NOMO-1 treated with dmso at 0.1 percent for 144 hours (cell line): ENCODE measurements around the gene RBM44.
"Not testable (repeated sequence)": the region's sequence is repeated elsewhere in the genome, so short reads cannot be mapped to it uniquely, and the experiment has no call there.

Experiments used
- DNase-seq: peaks from one replicate; lab custom pipeline; 2025; ENCODE audit not compliant: unreplicated experiment; lab: John Stamatoyannopoulos, UW

The RBM44 gene

DNA sequence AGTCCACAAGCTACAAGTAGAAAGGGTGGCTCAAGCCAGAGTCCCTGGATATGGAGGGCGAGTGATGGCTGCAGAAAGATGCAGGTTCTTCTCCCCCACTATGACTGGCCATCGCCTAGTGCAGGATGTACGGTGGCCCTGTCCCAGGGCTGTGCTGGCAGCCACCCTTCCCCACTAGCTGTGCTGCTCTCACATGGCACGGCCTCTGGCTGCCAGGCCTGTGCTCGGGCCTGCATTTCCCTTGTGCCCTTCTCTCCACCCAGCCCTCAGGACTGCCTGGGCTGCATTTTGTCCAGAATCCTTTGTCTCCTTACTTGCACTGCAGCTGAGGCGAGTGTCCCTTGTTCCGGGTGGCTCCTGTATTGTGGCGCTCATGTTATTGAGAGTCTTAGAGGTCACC is 59.2 kb downstream of the RBM44 start:
- no peak for DNase-seq

DNA sequence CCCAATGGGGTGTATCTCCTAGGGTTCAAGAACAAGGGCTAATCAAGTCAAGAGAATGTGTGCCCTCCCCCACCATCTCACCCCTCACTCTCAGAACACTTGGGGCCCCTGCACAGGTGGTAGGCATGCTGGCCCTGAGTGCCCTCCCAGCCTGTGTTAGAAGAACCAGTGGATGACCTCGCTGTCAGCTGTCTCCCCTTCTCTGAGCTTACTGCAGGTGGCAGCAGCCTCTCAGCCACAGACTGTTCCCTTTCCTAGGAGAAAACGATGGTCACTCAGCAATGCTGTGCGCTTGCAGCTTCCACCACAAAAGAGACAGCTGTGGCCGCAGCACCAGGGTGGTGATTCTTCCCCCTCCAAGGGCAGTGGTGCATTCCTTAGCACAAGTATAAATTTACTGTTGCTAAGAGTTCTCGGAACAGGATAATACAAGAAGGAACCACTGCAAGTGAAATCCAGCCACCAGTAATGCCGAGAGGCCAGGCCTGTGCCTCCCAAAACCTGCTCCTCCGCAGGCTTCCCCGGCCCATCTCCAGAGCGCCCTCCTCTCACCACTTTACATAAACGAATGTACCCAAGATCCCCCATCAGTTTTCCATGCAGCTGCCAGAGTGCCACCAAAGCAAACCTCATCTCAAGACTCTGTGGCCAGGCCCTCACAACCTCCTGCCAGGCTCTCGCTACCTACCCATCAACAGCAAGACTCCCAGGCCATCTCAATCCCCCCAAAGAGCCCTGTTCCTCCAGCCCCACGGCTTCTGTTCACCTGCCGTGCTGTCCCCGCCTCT is 59.9 kb downstream of the RBM44 start:
- DNase-seq: peak; percentile 48

DNA sequence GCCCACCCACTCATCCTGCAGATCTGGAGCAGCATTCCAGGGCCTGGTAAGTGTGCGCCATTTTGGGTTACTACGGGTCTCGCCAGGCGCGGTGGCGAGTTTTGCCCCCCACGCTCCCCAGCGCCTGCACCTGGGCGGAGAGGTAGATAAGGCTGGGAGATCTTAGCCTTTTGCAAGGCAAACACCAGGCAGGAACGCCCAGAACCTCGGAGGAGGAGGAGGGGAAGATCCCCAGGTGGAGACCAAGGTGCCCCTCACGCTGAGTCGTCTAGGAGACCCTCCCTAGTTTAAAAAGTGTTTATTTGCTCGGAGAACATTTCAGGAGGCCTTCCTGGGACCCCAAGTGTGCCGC is 60.5 kb downstream of the RBM44 start:
- DNase-seq: no peak

GRCh38 chr2:237859533-237860272 is 61.1 kb downstream of the RBM44 start, which contains the start of gene RAMP1:
RAMP1 (plus strand) TSS chr2:237859623; CDS start chr2:237859676, 53 bp downstream.
- DNase-seq: no peak

- no peak for DNase-seq
Observed at GRCh38 chr2:237860273-237860935, 61.8 kb downstream of the RBM44 start.

DNA sequence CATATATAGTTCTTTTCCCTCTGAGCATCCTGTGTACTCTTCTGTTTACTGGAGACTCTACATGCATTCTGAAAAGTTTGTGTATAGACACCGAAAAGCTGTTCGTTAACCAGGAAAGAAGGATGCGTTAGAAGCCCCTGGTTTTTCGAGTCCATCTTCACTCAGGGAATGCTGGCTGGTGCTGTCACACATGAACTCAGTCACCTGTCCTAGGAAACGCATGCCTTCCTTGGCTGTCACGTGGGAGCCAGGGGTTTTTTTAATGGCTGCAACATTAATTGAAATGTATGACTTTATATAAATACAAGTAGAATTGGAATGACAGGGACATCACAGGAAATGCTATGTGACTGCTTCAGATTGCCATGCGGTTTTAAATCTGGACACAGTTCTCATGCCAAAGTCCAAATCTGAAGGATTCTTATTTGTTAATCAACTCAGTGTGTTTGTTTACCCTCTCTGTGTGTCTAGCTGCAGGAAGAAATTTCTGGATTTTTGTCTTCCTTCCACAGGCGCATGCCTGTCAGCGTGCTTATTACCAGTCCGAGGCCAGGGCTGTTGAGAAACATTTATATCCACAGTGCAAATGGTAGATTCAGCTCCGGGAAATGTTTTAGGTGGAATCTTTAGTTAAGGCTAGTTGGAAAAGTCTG is 63.4 kb downstream of the RBM44 start:
- DNase-seq: no peak

GRCh38 chr2:237862528-237862895 is 63.9 kb downstream of the RBM44 start:
- no peak for DNase-seq

- DNase-seq: no peak
Observed at GRCh38 chr2:237863102-237863511, 64.5 kb downstream of the RBM44 start.

DNA sequence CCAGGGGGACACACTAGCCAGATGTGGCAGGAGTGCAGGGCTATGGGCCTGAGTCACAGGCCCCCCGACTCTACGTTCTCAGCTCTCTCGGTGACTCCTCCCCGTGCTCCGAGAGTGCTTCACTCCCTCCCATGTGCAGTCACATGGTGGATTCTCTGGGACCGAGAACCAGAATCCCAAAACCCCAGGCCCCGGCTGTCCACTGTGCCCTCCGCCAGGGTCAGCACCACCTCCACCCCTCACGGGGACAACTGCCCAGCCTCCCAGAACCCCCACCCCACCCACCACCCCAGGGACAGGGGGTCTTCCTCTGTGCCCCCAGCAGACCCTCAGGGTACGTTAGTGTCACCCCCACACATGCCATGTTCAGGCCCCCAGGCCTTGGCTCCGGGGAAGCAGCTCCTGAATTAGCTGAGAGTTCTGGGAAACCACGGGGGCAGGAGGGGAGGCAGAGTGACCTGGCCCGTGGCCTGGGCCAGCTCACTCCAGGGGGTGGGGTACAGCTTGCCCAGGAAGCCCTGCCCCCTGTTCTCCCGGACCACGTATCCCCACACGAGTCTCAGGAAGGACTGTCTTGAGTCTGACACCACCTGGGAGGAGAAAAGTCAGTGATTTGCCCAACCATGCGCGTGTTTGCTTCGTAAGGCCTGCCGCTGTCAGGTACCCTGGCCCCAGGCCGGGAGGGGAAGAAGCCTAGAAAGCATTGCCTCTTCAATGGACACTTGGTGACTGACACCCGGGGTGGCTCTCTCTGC is 65.3 kb downstream of the RBM44 start:
- no peak for DNase-seq

- no peak for DNase-seq
Observed at GRCh38 chr2:237864444-237864931, 65.9 kb downstream of the RBM44 start.

DNA sequence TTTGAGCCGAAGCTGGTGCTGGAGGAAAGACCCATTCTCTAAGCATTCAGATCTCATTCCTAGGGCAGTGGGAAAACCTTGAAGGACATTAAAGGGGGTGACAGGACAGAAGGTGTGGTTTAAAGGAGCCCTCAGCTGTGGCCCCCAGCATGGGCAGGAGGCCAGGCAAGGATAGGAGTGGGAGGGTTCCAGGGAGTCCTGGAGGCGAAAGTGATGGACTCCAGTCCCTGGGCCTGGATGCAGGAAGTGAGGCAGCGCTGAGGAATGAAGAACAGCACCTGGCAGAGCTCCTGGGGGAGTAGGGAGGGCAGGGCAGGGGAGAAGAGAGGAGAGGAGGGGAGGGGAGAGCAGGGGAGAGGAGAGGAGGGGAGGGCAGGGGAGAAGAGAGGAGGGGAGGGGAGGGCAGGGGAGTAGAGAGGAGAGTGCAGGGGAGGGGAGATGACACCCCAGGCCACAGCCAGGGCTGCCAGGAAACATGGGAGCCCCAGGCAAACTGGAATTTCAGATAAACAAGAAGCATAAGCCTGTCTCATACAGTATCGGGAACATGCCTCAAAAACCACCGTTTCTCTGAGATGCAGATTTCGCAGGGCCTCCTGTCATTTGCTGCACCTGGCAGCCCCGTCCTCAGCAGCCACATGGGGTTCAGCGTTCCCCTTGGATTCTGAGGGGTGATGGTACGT is 66.5 kb downstream of the RBM44 start:
- no peak for DNase-seq

DNA sequence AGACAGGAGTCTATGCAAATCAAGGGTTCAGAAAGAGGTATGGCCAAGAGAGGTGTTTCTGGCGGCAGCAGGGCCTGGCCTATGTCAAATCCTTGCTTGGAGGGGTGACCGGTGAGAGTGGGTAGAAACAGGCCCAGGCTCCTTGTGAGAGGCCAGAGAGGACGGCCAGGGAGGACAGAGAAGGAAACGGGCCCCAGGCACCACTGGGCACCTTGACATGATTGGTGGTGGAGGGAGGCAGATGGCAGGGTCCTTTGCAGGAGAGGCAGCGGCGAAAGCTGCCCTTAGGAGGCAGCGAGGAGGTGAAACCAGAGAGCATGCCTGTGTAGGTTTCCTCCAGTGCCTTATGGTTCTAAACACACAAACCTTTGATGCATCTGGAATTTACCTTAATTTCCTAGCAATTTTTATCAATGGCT is 67.1 kb downstream of the RBM44 start:
- DNase-seq: no peak

DNA sequence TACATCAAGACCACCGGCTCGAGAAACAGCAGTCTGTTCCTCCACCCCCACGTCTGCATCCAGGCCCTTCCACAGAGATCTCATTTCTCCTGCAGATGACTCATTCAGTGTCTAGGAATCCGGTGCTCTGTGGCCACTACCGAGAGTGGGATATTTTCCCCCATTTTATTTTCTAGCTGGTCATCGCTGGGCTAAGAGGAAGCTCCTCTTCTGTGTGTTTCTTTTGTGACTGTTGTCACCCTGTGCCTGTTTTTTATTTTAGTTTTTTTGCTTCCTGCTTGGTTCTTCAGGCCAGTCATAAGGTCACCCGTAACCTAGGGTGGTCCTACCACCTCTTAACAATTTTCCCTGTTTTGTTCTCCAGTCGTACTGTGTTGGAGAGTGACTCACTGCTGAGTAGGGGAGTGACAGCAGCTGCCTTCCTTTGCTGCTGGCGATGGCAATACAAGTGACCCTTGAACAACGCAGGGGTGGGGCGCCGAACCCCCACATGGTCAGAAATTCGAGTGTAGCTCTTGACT is 67.6 kb downstream of the RBM44 start:
- DNase-seq: no peak

DNA sequence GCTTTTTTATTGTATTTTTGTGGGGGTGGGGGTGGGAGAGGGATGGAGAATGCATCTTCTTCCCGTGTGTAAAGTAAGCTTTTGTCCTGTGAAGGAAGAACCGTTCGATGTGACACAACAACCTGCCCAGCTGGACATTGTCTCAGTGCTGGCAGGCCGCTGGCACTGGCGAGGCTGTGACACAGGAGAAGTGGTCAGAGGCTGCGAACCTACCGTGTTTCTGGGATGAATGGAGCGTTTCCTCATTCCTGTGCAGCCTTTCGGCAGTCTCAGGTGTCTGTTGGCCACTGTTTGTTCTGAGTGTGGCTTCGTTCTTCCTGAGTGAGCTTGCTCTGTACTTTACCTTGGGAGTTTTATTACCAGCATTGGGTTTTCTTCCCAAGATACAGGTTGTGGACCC is 68.9 kb downstream of the RBM44 start:
- DNase-seq: no peak

- DNase-seq: not testable (repeated sequence)
Observed at GRCh38 chr2:237868074-237868473, 69.5 kb downstream of the RBM44 start.

- DNase-seq: no peak
Observed at GRCh38 chr2:237868631-237869342, 70.2 kb downstream of the RBM44 start.

DNA sequence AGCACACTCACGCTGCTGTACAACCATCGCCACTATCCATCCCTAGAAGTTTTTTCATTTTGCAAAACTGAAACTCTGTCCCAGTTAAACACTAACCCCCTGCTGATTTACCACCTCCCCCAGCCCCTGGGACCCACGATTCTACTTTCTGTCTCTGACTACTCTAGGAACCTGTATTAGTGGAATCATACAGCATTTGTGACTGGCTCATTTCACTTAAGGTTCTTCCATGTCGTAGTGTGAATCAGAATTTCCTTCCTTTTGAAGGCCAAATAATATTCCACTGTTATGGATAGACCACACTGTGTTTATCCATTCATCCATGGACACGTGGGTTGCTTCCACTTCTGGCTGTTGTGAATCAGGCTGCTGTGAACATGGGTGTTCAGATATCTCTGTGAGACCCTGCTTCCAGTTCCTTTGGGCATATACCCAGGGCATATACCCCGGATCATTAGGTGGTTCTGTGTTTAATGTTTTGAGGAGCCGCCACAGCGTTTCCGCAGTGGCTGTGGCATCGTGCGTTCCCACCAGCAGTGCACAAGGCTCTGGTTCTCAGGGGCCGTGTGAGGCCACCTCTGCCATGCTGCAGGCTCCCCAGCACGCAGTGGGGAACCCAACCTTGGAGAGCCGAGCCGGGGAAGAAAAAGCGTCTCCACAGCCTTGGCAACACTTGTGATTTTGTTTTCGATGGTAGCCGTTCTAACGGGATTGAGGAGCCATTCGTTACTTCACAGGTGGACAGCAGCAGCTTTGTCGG is 70.9 kb downstream of the RBM44 start:
- no peak for DNase-seq

GRCh38 chr2:237870126-237870525 is 71.5 kb downstream of the RBM44 start:
- DNase-seq: no peak
